Esophagus squamous epithelium (tissue), 5 donors: ENCODE results near the gene WDR64. TPM values are rescaled to one million over a fixed set of nuclear protein-coding genes. Genes with fewer than 3 reads are reported as not detected.

Experiments
- DNase-seq: peaks from one replicate; lab custom pipeline; 2025; lab: John Stamatoyannopoulos, UW
- H3K27ac ChIP-seq, 4 donors: fragments of 200-600 bp; sonication (generic); one replicate each; pipeline ENCODE4 v1.5.1; 2016 to 2019; ENCODE audit warnings: mild to moderate bottlenecking in 1 of 4
- H3K27me3 ChIP-seq, 4 donors: fragments of 200-600 bp; sonication (generic); 1 replicate in 3 of 4; 2 replicates in 1 of 4; pipeline versions ENCODE4 v1.5.1 to v1.6.0; 2017 to 2021; ENCODE audit warnings: antibody characterized with exemption in 1 of 4
- H3K36me3 ChIP-seq, 3 donors: fragments of 200-600 bp; sonication (generic); one replicate each; pipeline ENCODE4 v1.5.1; 2016 to 2019
- H3K4me1 ChIP-seq, 3 donors: fragments of 200-600 bp; sonication (generic); one replicate each; pipeline ENCODE4 v1.5.1; 2017 to 2019
- H3K4me3 ChIP-seq, 4 donors: fragments of 200-600 bp; sonication (generic); 1 replicate in 3 of 4; 2 replicates in 1 of 4; pipeline ENCODE4 v1.5.1; 2016 to 2019; ENCODE audit warnings: mild to moderate bottlenecking in 2 of 4, moderate library complexity in 1 of 4
- H3K9me3 ChIP-seq, 3 donors: fragments of 200-600 bp; sonication (generic); one replicate each; pipeline ENCODE4 v1.5.1; 2016 to 2019
- POLR2A ChIP-seq, 4 donors: fragments of 450-650 bp; IDR thresholded peaks; one replicate each; pipeline ENCODE4 v1.6.1; 2017; ENCODE audit warnings: antibody characterized with exemption in 4 of 4, mild to moderate bottlenecking in 4 of 4, moderate library complexity in 3 of 4
- WGBS, 2 donors: methylation state at CpG; one replicate each; pipeline ENCODE4 v1.1.5; 2018; 5-methylcytosine and 5-hydroxymethylcytosine counted together
- intact Hi-C: fragments of 100-400 bp; cut with DNase I; formaldehyde crosslinking; loops from one replicate; pipeline ENCODE4 v1.15.0; 2022
- total RNA-seq, 4 donors: library from RNA; depleted of rRNA; stranded (reverse); fragments of >200 nt; gene quantifications; one replicate each; pipeline ENCODE4 v1.1.0, GENCODE V29; 2016
- TF ChIP-seq, protein P1 (sequence below), 6 experiments: fragments of 450-650 bp in 4 of 6; fragments of 200-600 bp in 2 of 6; sonication (generic) in 2 of 6; IDR thresholded peaks; one replicate each; pipeline ENCODE4 v1.5.1; 2016 to 2019; ENCODE audit warnings: antibody characterized with exemption in 6 of 6, mild to moderate bottlenecking in 4 of 6, moderate library complexity in 4 of 6
- donor health status: DM: yes; HTN: yes; CAD: no.

Gene WDR64
- total RNA-seq, 4 donors from 2014 or later: not detected

DNA sequence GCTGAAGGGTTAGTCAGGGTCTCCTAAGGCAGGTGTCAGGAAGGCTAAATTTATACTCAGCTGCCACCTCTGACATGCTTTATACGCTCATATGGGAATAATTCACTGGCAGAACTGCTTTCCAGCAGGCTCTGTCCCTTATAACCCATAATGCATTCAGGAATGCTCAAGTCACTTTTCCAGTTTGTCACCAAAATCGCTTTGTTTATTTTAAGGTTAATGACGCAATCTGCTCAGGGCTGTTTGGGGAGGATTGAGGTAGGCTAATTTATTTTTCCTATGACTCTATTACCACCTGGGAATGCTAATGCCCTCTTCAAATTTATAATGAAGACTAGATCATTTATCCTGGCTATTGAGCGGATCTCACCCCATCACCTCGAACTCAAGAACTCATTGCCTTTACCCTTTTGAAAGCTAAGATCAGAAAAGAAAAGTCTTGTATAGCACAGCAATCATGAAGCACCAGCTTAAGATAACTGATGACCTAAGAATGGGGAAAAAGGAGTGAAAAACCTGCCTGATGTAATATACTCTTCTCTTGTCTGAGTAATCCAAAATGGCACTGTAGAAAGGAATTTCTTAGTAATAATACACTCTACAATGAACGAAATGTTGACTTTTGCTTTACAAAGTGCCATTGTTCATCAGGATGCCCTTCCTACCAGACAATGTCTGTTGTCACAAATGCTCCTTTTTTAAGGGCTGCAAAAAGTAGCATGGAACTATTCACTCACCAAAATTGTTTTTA is 98.0 kb downstream of the WDR64 start:
- H3K27ac ChIP-seq: no peak overlapping the region
- intact Hi-C loops: no loop called here
- H3K4me3 ChIP-seq: no peak overlapping the region
- 59 to 75% methylated on average over 6 of the region's 6 CpGs for WGBS, 2 donors
- no peak for DNase-seq
- no peaks in the 10 kb centered on the region for H3K9me3 ChIP-seq
- peaks cover 0 to 20% (median 0%) of the 10 kb centered on the region in 3 donors for H3K4me1 ChIP-seq
- TF ChIP-seq, protein P1, sequence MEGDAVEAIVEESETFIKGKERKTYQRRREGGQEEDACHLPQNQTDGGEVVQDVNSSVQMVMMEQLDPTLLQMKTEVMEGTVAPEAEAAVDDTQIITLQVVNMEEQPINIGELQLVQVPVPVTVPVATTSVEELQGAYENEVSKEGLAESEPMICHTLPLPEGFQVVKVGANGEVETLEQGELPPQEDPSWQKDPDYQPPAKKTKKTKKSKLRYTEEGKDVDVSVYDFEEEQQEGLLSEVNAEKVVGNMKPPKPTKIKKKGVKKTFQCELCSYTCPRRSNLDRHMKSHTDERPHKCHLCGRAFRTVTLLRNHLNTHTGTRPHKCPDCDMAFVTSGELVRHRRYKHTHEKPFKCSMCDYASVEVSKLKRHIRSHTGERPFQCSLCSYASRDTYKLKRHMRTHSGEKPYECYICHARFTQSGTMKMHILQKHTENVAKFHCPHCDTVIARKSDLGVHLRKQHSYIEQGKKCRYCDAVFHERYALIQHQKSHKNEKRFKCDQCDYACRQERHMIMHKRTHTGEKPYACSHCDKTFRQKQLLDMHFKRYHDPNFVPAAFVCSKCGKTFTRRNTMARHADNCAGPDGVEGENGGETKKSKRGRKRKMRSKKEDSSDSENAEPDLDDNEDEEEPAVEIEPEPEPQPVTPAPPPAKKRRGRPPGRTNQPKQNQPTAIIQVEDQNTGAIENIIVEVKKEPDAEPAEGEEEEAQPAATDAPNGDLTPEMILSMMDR (IDR thresholded peaks at IDR 0.05): no peak
- TF ChIP-seq POLR2A (IDR thresholded peaks at IDR 0.05): no peak
- no peaks in the 10 kb centered on the region for H3K36me3 ChIP-seq
- H3K27me3 ChIP-seq: no peaks in the 10 kb centered on the region

GRCh38 chr1:241751524-241751923 is 99.4 kb downstream of the WDR64 start:
- no peaks in the 10 kb centered on the region for H3K36me3 ChIP-seq
- DNase-seq: no peak
- H3K4me3 ChIP-seq: no peak overlapping the region
- no peaks in the 10 kb centered on the region for H3K9me3 ChIP-seq
- H3K27ac ChIP-seq: no peak overlapping the region
- WGBS, 2 donors: 91% methylated on average over 5 of the region's 5 CpGs
- peaks cover 0 to 20% (median 0%) of the 10 kb centered on the region in 3 donors for H3K4me1 ChIP-seq
- no peaks in the 10 kb centered on the region for H3K27me3 ChIP-seq
- intact Hi-C loops: no loop called here
- TF ChIP-seq POLR2A (IDR thresholded peaks at IDR 0.05): no peak
- TF ChIP-seq, protein P1 (IDR thresholded peaks at IDR 0.05): no peak

- Histone ChIP-seq H3K27me3 (no peaks in the 10 kb centered on the region), H3K4me1 (no peaks in the 10 kb centered on the region), H3K27ac (no peak overlapping the region), H3K4me3 (no peak overlapping the region), H3K36me3 (no peaks in the 10 kb centered on the region), H3K9me3 (no peaks in the 10 kb centered on the region)
- DNase-seq: no peak
- intact Hi-C loops: no loop called here
- 70 to 77% methylated on average over 3 of the region's 3 CpGs for WGBS, 2 donors
- TF ChIP-seq POLR2A (IDR thresholded peaks at IDR 0.05): no peak
- TF ChIP-seq, protein P1 (IDR thresholded peaks at IDR 0.05): no peak
Measured at GRCh38 chr1:241762713-241763339, 110.7 kb downstream of the WDR64 start.

GRCh38 chr1:241765390-241765789 is 113.3 kb downstream of the WDR64 start:
- WGBS, 2 donors: 74 to 79% methylated on average over 4 of the region's 4 CpGs
- peaks cover 0 to 4% (median 0%) of the 10 kb centered on the region in 4 donors for H3K27me3 ChIP-seq
- no peak for DNase-seq
- no peak overlapping the region for H3K4me3 ChIP-seq
- no peaks in the 10 kb centered on the region for H3K4me1 ChIP-seq
- H3K27ac ChIP-seq: no peak overlapping the region
- H3K9me3 ChIP-seq: no peaks in the 10 kb centered on the region
- TF ChIP-seq, protein P1 (IDR thresholded peaks at IDR 0.05): no peak
- no peak for TF ChIP-seq POLR2A (IDR thresholded peaks at IDR 0.05)
- H3K36me3 ChIP-seq: no peaks in the 10 kb centered on the region
- intact Hi-C loops: no loop called here

GRCh38 chr1:241767737-241768136 is 115.7 kb downstream of the WDR64 start:
- Histone ChIP-seq H3K4me1 (no peaks in the 10 kb centered on the region), H3K36me3 (no peaks in the 10 kb centered on the region), H3K9me3 (no peaks in the 10 kb centered on the region), H3K27ac (no peak overlapping the region), H3K27me3 (peaks cover 0 to 7% (median 0%) of the 10 kb centered on the region in 4 donors), H3K4me3 (no peak overlapping the region)
- WGBS, 2 donors: 44 to 55% methylated on average over 2 of the region's 2 CpGs
- intact Hi-C loops: no loop called here
- TF ChIP-seq POLR2A (IDR thresholded peaks at IDR 0.05): no peak
- TF ChIP-seq, protein P1 (IDR thresholded peaks at IDR 0.05): no peak
- no peak for DNase-seq
